Measurements from ENCODE around the gene CEP83.

GRCh38 chr12:94500831-94501567, 41.3 kb upstream of the CEP83 start:
- TF ChIP-seq SPI1 (IDR thresholded peaks at IDR 0.05; ENCODE audit: borderline replicate concordance, low read depth) (no peak), CTCF (IDR thresholded peaks at IDR 0.05; ENCODE audit: insufficient read depth, low read length) (no peak), GABPA (IDR thresholded peaks at IDR 0.05; ENCODE audit: low read depth) (no peak), REST (IDR thresholded peaks at IDR 0.05; ENCODE audit: insufficient replicate concordance, low read depth) (no peak), POLR2AphosphoS5 (IDR thresholded peaks at IDR 0.05; ENCODE audit: low read depth) (no peak)
